GM21423 (cell line): ENCODE data around the gene SH2D3C.

Source experiments
- ATAC-seq: cut with Tn5 transposase; IDR thresholded peaks from one replicate; pipeline ENCODE4 v1.9.1; 2021; ENCODE audit warnings: mild to moderate bottlenecking, moderate library complexity; ENCODE audit not compliant: unreplicated experiment

The SH2D3C gene

DNA sequence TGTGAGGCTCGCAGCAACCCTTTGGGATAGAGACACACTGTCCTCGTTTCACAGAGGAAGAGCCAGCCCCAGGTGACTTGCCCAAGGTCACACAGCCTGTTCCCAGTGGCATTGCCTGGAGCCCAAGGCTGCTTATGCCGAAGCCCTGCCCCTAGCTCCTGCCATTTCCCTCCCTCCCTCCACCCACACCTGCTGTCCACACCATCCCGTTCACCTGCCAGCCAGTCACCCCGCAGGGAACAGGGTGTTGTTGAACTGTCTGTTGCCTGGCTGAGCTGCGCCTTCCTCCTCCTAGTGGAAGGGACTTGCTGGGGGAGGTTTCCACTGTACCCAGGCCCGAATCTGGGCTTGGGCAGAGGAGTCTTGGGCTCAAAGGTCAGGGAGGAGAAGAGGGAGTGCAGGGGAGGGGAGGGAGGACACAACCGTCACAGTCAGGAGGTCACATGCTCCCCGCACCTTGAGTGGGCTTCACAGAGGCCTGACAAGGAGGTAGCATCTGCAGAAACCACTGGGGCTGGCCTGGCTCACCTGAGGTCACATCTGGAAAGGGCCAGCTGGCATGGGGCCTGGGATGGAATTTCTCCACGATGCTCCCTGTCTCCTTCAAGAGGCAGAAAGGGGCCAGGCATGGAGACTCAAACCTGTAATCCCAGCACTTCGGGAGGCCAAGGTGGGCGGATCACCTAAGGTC, 56.3 kb downstream of the SH2D3C start:
- ATAC-seq, result no peak

- no peak for ATAC-seq
Measured at GRCh38 chr9:127721391-127721821, 57.1 kb downstream of the SH2D3C start.

GRCh38 chr9:127720865-127721227, 57.6 kb downstream of the SH2D3C start:
- no peak for ATAC-seq

GRCh38 chr9:127720031-127720864, 58.2 kb downstream of the SH2D3C start:
- no peak for ATAC-seq

- no peak for ATAC-seq
Measured at GRCh38 chr9:127717766-127718165, 60.7 kb downstream of the SH2D3C start.

DNA sequence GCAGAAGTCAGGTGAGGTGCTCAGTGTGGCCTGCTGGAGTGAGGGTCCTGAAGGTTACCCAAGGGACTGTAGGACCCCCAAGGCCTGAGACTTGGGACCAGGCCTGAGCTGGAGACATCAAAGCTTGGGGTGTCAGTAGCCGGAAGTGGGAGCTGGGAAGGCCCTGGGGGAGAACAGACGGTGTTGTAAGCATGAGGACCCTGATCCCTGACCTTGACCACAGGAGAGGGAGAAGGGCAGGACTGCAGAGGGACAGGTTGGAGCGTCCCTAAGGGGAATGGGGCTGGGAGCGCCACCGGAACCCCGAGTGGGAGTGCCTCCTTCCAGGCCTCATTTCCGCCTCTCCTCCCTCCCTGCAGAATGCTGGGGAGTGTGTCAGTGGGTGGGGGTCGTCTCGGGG, 62.1 kb downstream of the SH2D3C start:
- no peak for ATAC-seq

DNA sequence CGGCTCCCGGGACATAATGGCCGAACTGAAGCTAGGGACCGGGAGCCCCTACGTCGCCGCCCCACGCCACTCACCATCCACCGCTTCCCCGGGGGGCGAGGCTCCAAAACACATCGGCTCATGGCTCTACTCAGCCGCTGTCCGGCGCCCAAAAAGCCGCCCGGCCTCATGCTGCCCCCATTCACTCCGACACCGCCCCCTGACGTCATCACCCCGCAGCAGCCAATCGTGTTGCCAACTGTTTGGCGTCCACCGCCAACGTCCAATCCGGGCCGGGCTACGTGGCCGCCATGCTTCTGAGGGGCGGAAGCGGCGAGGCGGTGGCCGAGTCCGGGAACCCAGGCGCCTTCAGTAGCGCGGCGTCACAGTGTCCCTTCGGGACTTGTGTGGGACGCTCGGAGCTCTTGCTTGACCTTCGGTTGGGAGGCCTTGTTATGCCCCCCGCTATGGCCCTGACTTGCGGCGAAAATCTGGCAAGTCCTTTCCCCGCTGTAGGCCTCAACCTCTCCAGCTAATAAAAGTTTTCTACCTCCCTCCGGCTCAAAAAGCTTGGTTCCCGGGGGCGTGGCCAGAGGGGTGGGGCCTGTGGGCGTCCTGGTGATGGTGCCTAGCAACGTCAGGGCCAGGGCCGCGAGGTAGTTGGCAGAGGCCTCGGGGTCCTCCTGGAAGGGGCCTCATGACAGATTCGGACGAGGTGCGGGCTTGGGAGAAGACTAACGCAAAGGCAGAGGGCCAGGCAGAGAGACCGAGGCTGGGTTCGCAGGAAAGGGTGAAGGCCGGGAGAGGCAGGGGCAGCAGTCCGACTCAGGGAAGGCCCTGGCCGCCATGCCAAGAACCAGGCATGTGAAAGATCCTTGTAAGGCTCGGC, 62.8 kb downstream of the SH2D3C start, which contains the start of the genes PTRH1 and TTC16:
Gene PTRH1 (minus strand): TSS at position 194 of the 868 bp plus-strand sequence. CDS start 24 bp downstream, at position 170.
Gene TTC16 (plus strand): TSS at position 610 of the 868 bp plus-strand sequence. CDS start 67 bp downstream, at position 677.
- peak; percentile 93 for ATAC-seq

DNA sequence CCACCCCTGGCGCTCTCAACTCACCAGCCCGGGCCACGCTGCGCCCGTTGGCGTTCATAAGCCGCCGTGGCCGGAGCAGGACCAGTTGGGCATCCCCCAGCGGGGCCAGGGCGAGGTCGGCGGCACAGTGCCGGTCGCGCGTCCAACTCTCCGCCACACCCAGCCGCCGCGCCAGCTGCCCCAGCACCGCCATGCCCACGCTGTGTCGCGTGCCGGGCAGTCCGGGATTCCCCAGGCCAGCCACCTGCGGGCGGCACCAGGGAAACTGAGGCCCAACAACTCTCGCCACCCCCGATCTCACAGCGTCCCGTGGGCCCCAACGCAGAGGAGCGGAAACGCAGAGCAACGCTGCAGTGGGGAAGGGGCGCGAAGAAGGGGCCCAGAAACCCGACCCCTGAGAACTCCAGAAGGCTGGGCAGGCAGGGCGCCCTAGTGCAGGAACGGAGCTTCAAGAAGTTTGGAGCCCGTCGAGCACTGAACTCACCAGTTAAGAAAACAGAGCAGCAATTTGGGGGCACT, 63.5 kb downstream of the SH2D3C start:
- ATAC-seq, result no peak

DNA sequence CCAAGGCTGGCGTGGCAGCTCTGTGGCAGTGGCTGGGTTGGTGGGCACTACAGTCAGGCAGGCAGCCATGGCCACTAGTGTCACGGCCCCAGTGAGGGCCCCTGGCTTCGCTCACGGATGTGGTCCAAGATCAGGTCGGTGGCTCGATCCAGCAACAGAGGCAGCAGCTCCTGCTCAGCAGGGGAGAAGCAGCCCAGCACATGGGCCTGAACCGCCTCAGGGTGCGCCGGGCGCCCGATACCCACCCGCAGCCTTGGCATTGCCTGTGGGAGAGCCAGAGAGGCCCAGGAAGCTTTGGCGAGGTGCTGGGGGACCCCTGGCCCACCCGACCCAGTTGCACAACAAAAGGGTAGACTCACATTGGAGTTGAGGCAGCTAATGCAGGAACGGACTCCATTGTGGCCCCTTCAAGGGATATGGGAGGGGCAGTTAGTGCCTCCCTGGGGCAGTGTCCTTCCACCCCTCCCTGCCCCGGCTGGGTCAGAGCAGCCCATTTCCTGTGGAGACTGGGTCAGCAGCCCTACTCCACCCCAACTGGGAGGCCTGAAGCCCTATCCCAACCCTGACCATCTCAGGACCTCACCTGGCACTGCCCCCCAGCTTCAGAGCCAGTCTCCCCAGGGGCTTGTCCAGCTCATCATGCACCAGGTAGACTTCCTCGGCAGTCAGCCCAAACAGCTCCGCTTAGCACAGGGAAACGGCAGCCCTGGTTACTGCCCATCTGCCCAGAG, 64.3 kb downstream of the SH2D3C start:
- no peak for ATAC-seq

- no peak for ATAC-seq
Measured at GRCh38 chr9:127712867-127713266, 65.6 kb downstream of the SH2D3C start.

DNA sequence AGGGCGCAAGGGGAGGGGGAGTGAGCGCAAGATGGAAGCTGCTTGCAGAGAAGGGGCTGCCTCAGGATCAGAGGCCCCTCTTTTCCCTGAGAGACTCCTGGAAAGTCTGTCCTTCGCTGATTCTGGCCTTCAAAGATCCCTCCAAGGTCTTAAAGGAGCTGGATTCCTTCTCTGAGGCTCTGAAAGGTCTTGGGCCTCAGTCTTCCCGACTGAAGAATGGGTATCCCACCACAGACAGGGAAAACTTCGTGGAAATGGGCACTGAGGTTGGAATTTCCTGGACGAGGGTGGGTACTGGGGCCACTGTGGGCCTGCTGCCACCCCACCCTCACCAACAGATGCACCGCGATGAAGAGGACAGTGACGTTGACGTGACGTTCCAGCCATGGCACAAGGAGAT, 66.1 kb downstream of the SH2D3C start:
- no peak for ATAC-seq

- no peak for ATAC-seq
Measured at GRCh38 chr9:127711831-127712274, 66.6 kb downstream of the SH2D3C start.

- no peak for ATAC-seq
Measured at GRCh38 chr9:127711226-127711701, 67.2 kb downstream of the SH2D3C start.

DNA sequence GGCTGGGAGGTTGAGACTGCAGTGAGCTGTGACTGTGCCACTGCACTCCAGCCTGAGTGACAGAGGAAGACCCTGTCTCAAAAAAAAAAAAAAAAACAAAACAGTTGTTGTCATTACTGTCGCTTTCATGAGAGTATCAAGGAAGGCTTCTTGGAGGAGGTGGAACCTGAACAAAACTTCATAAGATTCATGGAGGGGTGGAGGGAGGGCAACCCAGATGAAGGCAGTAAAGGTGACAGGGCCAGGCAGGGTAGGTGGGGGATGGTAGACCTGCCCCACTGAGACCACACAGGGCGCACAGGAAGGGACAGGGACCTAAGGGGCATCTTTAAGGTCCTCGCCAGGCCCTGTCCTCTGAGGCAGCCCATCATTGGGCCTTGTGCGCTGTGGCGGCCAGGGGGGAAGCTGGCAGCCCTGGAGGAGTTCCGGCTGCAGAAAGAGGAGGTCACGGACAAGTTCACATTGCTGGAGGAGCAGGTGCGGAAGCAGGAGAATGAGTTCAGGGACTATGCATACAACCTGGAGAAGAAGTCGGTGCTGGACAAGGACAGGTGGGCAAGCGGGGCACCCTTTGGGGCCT, 68.2 kb downstream of the SH2D3C start:
- no peak for ATAC-seq

GRCh38 chr9:127708952-127709587, 69.4 kb downstream of the SH2D3C start:
- ATAC-seq, result no peak

DNA sequence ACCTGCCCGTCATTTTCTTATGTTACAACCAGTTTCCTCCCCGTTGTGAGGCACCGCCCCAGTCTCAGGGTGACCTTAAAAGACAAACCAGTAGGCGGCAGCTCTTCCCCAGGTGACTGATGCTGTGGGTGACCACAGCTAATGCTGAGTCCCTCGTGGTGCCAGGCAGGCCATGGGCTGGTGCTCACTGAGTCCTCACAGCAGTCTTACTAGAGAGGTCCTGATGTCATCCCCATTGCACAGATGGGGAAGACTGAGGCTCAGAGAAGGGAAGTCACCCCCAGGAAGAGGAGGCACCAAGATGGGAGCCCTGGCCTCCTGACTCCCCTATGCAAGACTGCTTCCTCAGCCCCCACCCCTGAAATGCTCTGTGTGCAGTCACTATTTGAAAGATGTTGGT, 70.7 kb downstream of the SH2D3C start:
- no peak for ATAC-seq

- no peak for ATAC-seq
Measured at GRCh38 chr9:127706836-127707241, 71.6 kb downstream of the SH2D3C start, which contains the start of gene CFAP157. TSS of gene CFAP157 (plus strand) at chr9:127706988. CDS start at chr9:127707032, 44 bp downstream.

- ATAC-seq, result no peak
Measured at GRCh38 chr9:127705577-127706379, 72.7 kb downstream of the SH2D3C start.
